Vagina (tissue), 2 donors: ENCODE measurements around the gene MTERF2.

ENCODE experiments used
- CTCF ChIP-seq, 3 experiments: fragments of 450-650 bp in 2 of 3; fragments of 200-600 bp in 1 of 3; sonication (generic) in 1 of 3; IDR thresholded peaks; one replicate each; pipeline ENCODE4 v1.5.1; 2017 to 2019; ENCODE audit warnings: antibody characterized with exemption in 3 of 3, mild to moderate bottlenecking in 2 of 3, moderate library complexity in 2 of 3
- POLR2A ChIP-seq, 2 donors: fragments of 450-650 bp; IDR thresholded peaks; one replicate each; pipeline ENCODE4 v1.6.1; 2017; ENCODE audit warnings: antibody characterized with exemption in 2 of 2, mild to moderate bottlenecking in 2 of 2, moderate library complexity in 2 of 2

GRCh38 chr12:106945261-106945851 is 41.6 kb downstream of the MTERF2 start:
- TF ChIP-seq CTCF (IDR thresholded peaks at IDR 0.05) (no peak), POLR2A (IDR thresholded peaks at IDR 0.05) (no peak)
